Measurements from ENCODE around the gene MVD. TPM values are rescaled to one million over a fixed set of nuclear protein-coding genes. Genes with fewer than 3 reads are reported as not detected.
A peak's percentile ranks its signal among the peaks of the same experiment; 100 is the strongest.

Gene MVD
- total and polyA plus RNA-seq, 2 of the 13 experiments (the other 11 are each of a cell fraction or from before 2014, with no cell fraction given) = 28.1 to 187 TPM

DNA sequence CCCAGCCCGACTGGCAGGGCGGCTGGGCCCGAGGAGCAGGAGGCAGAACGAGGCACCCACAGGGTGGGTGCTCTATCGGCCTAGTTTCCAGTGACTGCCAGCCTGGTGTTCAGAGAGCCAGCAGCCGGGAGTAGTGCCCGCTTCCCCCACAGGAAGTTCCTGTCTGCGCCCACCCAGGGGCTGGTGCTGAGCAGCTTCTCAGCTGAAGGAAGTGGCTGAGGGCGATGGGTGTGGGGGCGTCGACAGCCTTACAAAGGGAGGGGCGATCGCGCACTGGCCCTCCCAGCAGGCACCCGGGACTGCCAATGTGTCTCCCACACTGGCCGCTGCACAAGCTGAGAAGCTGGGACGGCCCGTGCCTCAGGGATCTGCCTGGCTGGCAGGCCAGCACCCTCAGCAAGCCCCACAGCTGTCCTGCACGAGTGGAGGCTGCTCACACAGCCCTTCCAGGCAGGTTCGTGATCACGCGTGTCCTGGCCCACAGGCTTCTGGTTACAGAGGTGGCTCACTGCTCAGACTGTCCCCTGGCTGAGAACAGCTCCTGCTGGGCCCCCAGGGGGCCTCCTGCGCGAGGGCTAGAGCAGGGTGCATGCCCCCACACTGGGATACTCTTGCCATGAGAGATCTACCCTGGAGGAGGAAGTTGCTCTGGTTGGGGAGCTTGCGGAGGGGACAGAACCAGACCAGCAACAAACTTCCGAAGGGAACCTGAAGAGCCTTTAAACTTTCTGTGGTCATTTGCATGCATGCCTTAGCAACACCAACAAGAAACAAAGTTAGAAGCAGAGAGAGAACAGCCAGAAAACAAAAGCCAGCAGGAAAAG is 40.8 kb upstream of the MVD start:
- Histone ChIP-seq H3K9ac (ENCODE audit: insufficient read depth, low read depth, low read length) (no peak overlapping the region), H3K4me3 (replicated peaks in 1 of 3; ENCODE audit: insufficient read depth in 1 of 3, low read depth in 2 of 3, low read length in 3 of 3) (no peak overlapping the region), H3K79me2 (ENCODE audit: insufficient read depth, low read length) (peaks cover 30% of the 10 kb centered on the region), H3K36me3 (replicated peaks in 1 of 2; ENCODE audit: control insufficient read depth in 1 of 2, insufficient read depth in 2 of 2, low read length in 2 of 2) (peaks cover 0 to 5% of the 10 kb centered on the region in 2 experiments; a peak in 3 of 5 replicates), H2AFZ (ENCODE audit: low read length) (no peak overlapping the region), H3K9me3 (ENCODE audit: low read length) (no peaks in the 10 kb centered on the region), H3K4me2 (ENCODE audit: low read depth, low read length) (0 out of 2 replicates have a peak overlapping the region, but pooled peaks have one; percentile 4), H3K27me3 (ENCODE audit: control insufficient read depth in 1 of 2, insufficient read depth in 2 of 2, low read length in 2 of 2) (peaks cover 0 to 3% of the 10 kb centered on the region in 2 experiments; a peak in 1 of 5 replicates), H3K27ac (ENCODE audit: extremely low read length, insufficient read depth, low read length) (no peak overlapping the region), H3K4me1 (ENCODE audit: insufficient read depth, low read length) (peaks cover 74% of the 10 kb centered on the region), H4K20me1 (ENCODE audit: insufficient read depth, low read length) (no peaks in the 10 kb centered on the region)
- TF ChIP-seq ZNF225 (CRISPR knock-in tag; IDR thresholded peaks at IDR 0.05) (0 out of 2 replicates have a peak, but pooled peaks have one; percentile 44), NAIF1 (CRISPR knock-in tag; IDR thresholded peaks at IDR 0.05; ENCODE audit: borderline replicate concordance) (no peak)
- TF ChIP-seq, protein P1, sequence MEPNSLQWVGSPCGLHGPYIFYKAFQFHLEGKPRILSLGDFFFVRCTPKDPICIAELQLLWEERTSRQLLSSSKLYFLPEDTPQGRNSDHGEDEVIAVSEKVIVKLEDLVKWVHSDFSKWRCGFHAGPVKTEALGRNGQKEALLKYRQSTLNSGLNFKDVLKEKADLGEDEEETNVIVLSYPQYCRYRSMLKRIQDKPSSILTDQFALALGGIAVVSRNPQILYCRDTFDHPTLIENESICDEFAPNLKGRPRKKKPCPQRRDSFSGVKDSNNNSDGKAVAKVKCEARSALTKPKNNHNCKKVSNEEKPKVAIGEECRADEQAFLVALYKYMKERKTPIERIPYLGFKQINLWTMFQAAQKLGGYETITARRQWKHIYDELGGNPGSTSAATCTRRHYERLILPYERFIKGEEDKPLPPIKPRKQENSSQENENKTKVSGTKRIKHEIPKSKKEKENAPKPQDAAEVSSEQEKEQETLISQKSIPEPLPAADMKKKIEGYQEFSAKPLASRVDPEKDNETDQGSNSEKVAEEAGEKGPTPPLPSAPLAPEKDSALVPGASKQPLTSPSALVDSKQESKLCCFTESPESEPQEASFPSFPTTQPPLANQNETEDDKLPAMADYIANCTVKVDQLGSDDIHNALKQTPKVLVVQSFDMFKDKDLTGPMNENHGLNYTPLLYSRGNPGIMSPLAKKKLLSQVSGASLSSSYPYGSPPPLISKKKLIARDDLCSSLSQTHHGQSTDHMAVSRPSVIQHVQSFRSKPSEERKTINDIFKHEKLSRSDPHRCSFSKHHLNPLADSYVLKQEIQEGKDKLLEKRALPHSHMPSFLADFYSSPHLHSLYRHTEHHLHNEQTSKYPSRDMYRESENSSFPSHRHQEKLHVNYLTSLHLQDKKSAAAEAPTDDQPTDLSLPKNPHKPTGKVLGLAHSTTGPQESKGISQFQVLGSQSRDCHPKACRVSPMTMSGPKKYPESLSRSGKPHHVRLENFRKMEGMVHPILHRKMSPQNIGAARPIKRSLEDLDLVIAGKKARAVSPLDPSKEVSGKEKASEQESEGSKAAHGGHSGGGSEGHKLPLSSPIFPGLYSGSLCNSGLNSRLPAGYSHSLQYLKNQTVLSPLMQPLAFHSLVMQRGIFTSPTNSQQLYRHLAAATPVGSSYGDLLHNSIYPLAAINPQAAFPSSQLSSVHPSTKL (CRISPR knock-in tag; IDR thresholded peaks at IDR 0.05) = no peak
- ChIA-PET POLR2A (interaction anchor here (1.7 kb wide), 1 partner anchor 41 kb away, joined by 3 read pairs; the partner anchor contains the start of gene MVD), CTCF (ENCODE audit: low intra/inter-chr PET ratio, low total read pairs) (no interaction called here)
- BruUV-seq (replicated peaks) = no TSS peak
- DNase-seq (ENCODE audit: low spot score) (no peak), FAIRE-seq (no peak), ATAC-seq (no peak)
- in situ Hi-C loops (cut with HindIII; ENCODE audit: extremely low pct_ligation_motif_present, low pct_unique_long_range_greater_than_20kb) (no loop called here), intact Hi-C loops (cut with micrococcal nuclease; ENCODE audit: unreplicated experiment) (no loop called here)
- WGBS (ENCODE audit: low lambda C conversion rate) = 91% methylated on average over 26 of the region's 26 CpGs

Data from HepG2 (cell line).